Measurements from ENCODE around the gene LFNG. TPM values are rescaled to one million over a fixed set of nuclear protein-coding genes. Genes with fewer than 3 reads are reported as not detected.

LFNG gene
- total and polyA plus RNA-seq, 2 donors (not counting 1 experiment from before 2014, with no cell fraction given), result 73.3 to 208 TPM

DNA sequence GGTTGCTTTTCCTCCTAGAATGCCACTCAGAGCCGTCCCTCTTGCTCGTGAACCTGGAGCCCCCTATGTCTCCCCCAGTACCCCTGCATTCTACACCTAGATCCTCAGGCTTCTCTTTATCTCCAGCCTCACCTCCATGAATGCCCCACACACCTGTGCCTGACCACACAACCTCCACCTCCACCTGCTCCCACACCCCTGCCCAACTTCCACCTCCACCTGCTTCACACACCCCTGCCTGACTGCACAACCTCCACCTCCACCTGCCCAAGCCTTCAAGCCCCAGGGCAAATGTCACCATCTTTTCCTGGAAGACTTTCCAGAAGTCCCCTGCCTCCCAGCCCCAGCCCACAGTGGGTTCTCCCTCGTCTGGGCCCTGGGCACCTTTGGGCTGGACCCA lies 6.9 kb upstream of the LFNG start:
- peaks cover 66% of the 10 kb centered on the region for H3K4me1 Mint-ChIP-seq
- H3K27me3 Mint-ChIP-seq, result no peaks in the 10 kb centered on the region
- 100% methylated on average over 2 of the region's 3 CpGs for WGBS (ENCODE audit: insufficient coverage)
- CTCF ChIA-PET, result interaction anchor here (4.8 to 5.0 kb wide), 2 partner anchors 11 to 16 kb away, joined by 23 to 34 read pairs; no protein-coding TSS in a partner anchor
- ATAC-seq (ENCODE audit: low read depth) (no peak), DNase-seq (no peak)
- H3K4me3 Mint-ChIP-seq, result peak overlapping the region; percentile 88
- Histone ChIP-seq H3K9me3 (ENCODE audit: control extremely low read depth in 1 of 3, control insufficient read depth in 2 of 3, insufficient read depth in 1 of 3, low read length in 2 of 3) (no peaks in the 10 kb centered on the region), H4K20me1 (ENCODE audit: control insufficient read depth, insufficient read depth, low read length, poor library complexity, severe bottlenecking) (no peaks in the 10 kb centered on the region), H3K9ac (ENCODE audit: low read length) (no peak overlapping the region), H2AFZ (ENCODE audit: insufficient read depth, low read depth, low read length, poor library complexity, severe bottlenecking) (peak overlapping the region; percentile 29), H3K4me3 (ENCODE audit: control extremely low read depth in 1 of 5, extremely low read depth in 1 of 5, insufficient read depth in 1 of 5, low read depth in 2 of 5, low read length in 4 of 5) (no peak overlapping the region), H3K36me3 (replicated peaks in 1 of 2; ENCODE audit: control extremely low read depth in 1 of 2, control insufficient read depth in 1 of 2, extremely low read depth in 1 of 2, insufficient read depth in 2 of 2, low read length in 1 of 2) (no peaks in the 10 kb centered on the region), H3K4me2 (replicated peaks; ENCODE audit: low read depth, low read length, poor library complexity, severe bottlenecking) (peak overlapping the region; percentile 93), H3K27ac (ENCODE audit: low read length in 2 of 2) (peak overlapping the region; percentile 99 to 100), H3K27me3 (replicated peaks in 1 of 4; ENCODE audit: control extremely low read depth in 1 of 4, control insufficient read depth in 3 of 4, insufficient read depth in 4 of 4, low read length in 3 of 4) (no peaks in the 10 kb centered on the region), H3K4me1 (ENCODE audit: control insufficient read depth in 2 of 2, insufficient read depth in 2 of 2, low read length in 2 of 2) (peaks cover 57 to 68% of the 10 kb centered on the region in 2 donors), H3K79me2 (ENCODE audit: control insufficient read depth, insufficient read depth, low read length) (peaks cover 25% of the 10 kb centered on the region)
- POLR2A ChIA-PET, result interaction anchor here (0.9 to 7.5 kb wide), 2 partner anchors 12 to 96 kb away, joined by 4 to 340 read pairs; partner anchors contain the start of gene LFNG
- intact Hi-C loops (cut with micrococcal nuclease), result no loop called here
- no peak for TF ChIP-seq EZH2 (IDR thresholded peaks at IDR 0.05; ENCODE audit: borderline replicate concordance, insufficient read depth, low read depth, low read length, poor library complexity, severe bottlenecking)
- TF ChIP-seq, protein P1, sequence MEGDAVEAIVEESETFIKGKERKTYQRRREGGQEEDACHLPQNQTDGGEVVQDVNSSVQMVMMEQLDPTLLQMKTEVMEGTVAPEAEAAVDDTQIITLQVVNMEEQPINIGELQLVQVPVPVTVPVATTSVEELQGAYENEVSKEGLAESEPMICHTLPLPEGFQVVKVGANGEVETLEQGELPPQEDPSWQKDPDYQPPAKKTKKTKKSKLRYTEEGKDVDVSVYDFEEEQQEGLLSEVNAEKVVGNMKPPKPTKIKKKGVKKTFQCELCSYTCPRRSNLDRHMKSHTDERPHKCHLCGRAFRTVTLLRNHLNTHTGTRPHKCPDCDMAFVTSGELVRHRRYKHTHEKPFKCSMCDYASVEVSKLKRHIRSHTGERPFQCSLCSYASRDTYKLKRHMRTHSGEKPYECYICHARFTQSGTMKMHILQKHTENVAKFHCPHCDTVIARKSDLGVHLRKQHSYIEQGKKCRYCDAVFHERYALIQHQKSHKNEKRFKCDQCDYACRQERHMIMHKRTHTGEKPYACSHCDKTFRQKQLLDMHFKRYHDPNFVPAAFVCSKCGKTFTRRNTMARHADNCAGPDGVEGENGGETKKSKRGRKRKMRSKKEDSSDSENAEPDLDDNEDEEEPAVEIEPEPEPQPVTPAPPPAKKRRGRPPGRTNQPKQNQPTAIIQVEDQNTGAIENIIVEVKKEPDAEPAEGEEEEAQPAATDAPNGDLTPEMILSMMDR (IDR thresholded peaks at IDR 0.05), result no peak
- H3K27ac Mint-ChIP-seq, result peak overlapping the region; percentile 99
- H3K9me3 Mint-ChIP-seq (ENCODE audit: insufficient read depth), result no peaks in the 10 kb centered on the region

DNA sequence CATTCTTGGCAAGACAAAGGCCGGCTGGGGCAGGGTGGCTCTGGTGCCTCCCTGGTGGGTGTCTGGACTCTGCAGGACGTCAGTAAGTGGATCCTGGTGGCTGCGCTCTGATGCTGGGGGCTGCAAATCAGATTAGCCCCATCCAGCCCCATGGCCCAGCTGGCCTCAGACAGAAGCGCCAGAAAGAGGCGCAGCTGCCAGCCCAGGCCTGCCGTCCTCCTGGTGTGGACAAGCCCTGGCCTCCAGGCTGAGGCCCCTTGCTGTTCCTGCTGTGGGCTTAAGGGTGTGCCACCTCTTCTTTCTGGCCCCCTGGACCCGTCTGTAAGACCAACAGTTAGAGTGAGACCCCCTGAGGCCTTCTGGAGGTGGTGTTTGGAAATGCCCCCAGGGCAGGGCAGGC lies 5.9 kb upstream of the LFNG start:
- WGBS (ENCODE audit: insufficient coverage), result 98% methylated on average over 7 of the region's 7 CpGs
- peak overlapping the region in 1 of 2 donors; percentile 100 for H3K27ac ChIP-seq (ENCODE audit: low read length in 2 of 2)

More for the DNA sequence above, 5.9 kb upstream of the LFNG start:
- ChIA-PET CTCF (no interaction called here), POLR2A (interaction anchor here (7.5 kb wide), 1 partner anchor 11 kb away, joined by 340 read pairs; the partner anchor contains the start of gene LFNG)
- peak overlapping the region; percentile 99 for H3K27ac Mint-ChIP-seq
- no peak overlapping the region for H3K9ac ChIP-seq (ENCODE audit: low read length)
- DNase-seq (no peak), ATAC-seq (ENCODE audit: low read depth) (no peak)
- no peaks in the 10 kb centered on the region for H3K9me3 ChIP-seq (ENCODE audit: control extremely low read depth in 1 of 3, control insufficient read depth in 2 of 3, insufficient read depth in 1 of 3, low read length in 2 of 3)
- no peak overlapping the region for H2AFZ ChIP-seq (ENCODE audit: insufficient read depth, low read depth, low read length, poor library complexity, severe bottlenecking)
- peaks cover 54 to 68% of the 10 kb centered on the region in 2 donors for H3K4me1 ChIP-seq (ENCODE audit: control insufficient read depth in 2 of 2, insufficient read depth in 2 of 2, low read length in 2 of 2)
- H3K79me2 ChIP-seq (ENCODE audit: control insufficient read depth, insufficient read depth, low read length), result peaks cover 21% of the 10 kb centered on the region
- H3K27me3 Mint-ChIP-seq, result no peaks in the 10 kb centered on the region
- no peak overlapping the region for H3K4me3 ChIP-seq (ENCODE audit: control extremely low read depth in 1 of 5, extremely low read depth in 1 of 5, insufficient read depth in 1 of 5, low read depth in 2 of 5, low read length in 4 of 5)
- peaks cover 65% of the 10 kb centered on the region for H3K4me1 Mint-ChIP-seq
- H3K4me2 ChIP-seq (replicated peaks; ENCODE audit: low read depth, low read length, poor library complexity, severe bottlenecking), result peak overlapping the region; percentile 93
- no peaks in the 10 kb centered on the region for H4K20me1 ChIP-seq (ENCODE audit: control insufficient read depth, insufficient read depth, low read length, poor library complexity, severe bottlenecking)
- no peaks in the 10 kb centered on the region for H3K36me3 ChIP-seq (replicated peaks in 1 of 2; ENCODE audit: control extremely low read depth in 1 of 2, control insufficient read depth in 1 of 2, extremely low read depth in 1 of 2, insufficient read depth in 2 of 2, low read length in 1 of 2)
- H3K27me3 ChIP-seq (replicated peaks in 1 of 4; ENCODE audit: control extremely low read depth in 1 of 4, control insufficient read depth in 3 of 4, insufficient read depth in 4 of 4, low read length in 3 of 4), result no peaks in the 10 kb centered on the region
- no peak overlapping the region for H3K4me3 Mint-ChIP-seq
- intact Hi-C loops (cut with micrococcal nuclease), result no loop called here
- TF ChIP-seq, protein P1 (IDR thresholded peaks at IDR 0.05), result no peak
- TF ChIP-seq EZH2 (IDR thresholded peaks at IDR 0.05; ENCODE audit: borderline replicate concordance, insufficient read depth, low read depth, low read length, poor library complexity, severe bottlenecking), result no peak
- no peaks in the 10 kb centered on the region for H3K9me3 Mint-ChIP-seq (ENCODE audit: insufficient read depth)

Measured in B cell (primary cell).